A204.1 (cell line): ENCODE results near the gene ADAM12.

ENCODE experiments used
- FAIRE-seq: peaks from 2 replicates; lab custom pipeline; 2012; peaks lifted over from hg19 to GRCh38; lab: Jason Lieb, UNC

Gene ADAM12

DNA sequence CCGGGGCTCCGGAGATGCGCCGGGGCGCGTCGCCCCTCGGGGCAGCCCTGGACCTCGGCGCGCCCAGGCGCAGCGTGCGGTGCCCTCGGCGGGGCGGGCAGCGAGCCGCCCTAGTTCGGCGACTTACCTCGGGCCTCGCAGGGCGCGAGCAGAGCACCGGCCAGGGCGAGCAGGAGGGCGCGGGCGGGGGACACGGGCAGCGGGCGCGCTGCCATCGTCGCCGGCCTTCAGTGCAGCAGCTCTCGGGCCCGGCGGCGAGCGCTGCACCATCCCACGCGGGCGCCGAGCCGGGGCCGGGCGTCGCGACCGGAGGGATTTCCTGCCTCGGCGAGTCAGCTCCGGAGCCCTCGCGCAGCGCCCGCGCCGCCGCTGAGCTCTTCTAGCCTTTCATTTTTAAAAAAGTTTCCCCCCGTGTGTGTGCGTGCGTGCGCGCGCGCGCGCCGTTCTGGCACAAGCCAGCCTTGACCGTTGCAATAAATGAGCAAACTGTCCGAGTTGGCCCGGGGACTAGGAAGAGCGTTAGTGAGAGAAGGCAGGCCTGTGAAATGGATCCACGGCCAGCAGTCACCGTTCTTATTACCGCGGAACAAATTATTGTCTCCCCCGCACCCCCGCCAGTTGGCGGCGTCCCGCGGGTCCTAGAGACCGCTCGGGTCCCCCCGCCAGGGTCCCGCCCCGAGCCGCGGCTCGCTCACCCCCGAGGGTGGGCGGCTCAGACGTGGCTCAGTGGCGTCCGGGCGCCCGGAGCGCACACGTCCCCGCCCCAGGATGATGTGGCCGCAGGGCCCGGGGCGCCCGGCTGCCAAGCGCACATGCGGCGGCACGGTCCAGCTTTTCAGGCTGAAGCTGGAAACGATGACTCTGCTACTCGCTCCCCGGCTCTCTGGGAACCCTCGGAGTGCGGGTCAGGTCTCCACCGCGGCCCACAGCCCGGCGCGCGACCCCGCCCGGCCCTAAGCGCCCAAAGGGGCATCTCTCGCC is at the start of gene ADAM12:
TSS of gene ADAM12 (minus strand) at position 547 of the 981 bp plus-strand sequence. CDS start at position 215, 332 bp downstream.
- no peak for FAIRE-seq

- no peak for FAIRE-seq
These were observed 49.5 kb upstream of the ADAM12 start for GRCh38 chr10:126437635-126438406.

GRCh38 chr10:126434235-126434634 is 46.0 kb upstream of the ADAM12 start:
- no peak for FAIRE-seq

- no peak for FAIRE-seq
These were observed 45.1 kb upstream of the ADAM12 start for GRCh38 chr10:126433351-126433750.

DNA sequence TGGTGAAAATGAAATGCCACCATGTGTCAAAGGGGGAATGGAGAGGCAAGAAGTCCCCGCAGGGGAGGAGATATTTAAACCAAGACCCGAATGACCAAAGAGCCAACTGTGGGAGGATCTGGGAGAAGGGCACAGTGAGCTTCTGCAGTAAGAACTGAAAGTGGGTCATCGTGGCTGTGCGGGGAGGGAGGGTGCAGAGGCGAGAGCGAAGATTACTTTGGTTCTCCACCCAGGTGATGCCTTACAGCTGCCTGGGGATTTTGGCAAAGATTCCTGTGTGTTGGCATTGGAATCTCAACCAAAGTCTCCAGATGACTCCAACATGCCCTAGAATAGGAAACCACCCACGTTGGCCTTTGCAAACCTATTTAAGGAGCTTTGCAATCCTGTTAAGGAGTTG is 44.2 kb upstream of the ADAM12 start:
- FAIRE-seq: no peak

GRCh38 chr10:126431816-126432215 is 43.5 kb upstream of the ADAM12 start:
- FAIRE-seq: no peak

GRCh38 chr10:126430512-126430911 is 42.2 kb upstream of the ADAM12 start:
- FAIRE-seq: no peak

- FAIRE-seq: no peak
These were observed 41.0 kb upstream of the ADAM12 start for GRCh38 chr10:126429275-126429674.

- FAIRE-seq: no peak
These were observed 37.3 kb upstream of the ADAM12 start for GRCh38 chr10:126425489-126426065.

DNA sequence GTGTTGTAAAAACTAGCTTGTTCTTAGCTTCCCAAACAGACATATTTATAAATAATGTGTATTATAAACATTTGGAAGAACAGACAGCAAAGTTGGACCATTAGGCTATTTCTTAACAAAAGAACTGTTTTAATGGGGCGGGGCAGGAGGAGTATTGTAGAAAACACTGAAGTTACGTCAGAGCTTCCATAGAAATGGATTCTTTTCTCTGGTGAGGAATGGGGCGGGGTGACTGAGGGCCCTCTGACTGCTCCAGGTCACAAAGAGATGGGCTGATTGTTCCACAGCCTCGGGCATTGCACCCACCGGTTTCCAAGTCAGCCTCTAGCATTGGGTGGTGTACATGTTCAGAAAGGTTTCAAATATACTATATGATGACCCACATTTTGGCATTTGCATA is 36.8 kb upstream of the ADAM12 start:
- FAIRE-seq: no peak

GRCh38 chr10:126423732-126424491 is 35.6 kb upstream of the ADAM12 start:
- FAIRE-seq: no peak

GRCh38 chr10:126422567-126422966 is 34.3 kb upstream of the ADAM12 start:
- FAIRE-seq: no peak

- FAIRE-seq: no peak
These were observed 33.5 kb upstream of the ADAM12 start for GRCh38 chr10:126421756-126422256.

GRCh38 chr10:126420567-126421300 is 32.5 kb upstream of the ADAM12 start:
- FAIRE-seq: no peak

- no peak for FAIRE-seq
These were observed 29.0 kb upstream of the ADAM12 start for GRCh38 chr10:126417220-126417825.

- FAIRE-seq: no peak
These were observed 21.5 kb upstream of the ADAM12 start for GRCh38 chr10:126409821-126410220.

DNA sequence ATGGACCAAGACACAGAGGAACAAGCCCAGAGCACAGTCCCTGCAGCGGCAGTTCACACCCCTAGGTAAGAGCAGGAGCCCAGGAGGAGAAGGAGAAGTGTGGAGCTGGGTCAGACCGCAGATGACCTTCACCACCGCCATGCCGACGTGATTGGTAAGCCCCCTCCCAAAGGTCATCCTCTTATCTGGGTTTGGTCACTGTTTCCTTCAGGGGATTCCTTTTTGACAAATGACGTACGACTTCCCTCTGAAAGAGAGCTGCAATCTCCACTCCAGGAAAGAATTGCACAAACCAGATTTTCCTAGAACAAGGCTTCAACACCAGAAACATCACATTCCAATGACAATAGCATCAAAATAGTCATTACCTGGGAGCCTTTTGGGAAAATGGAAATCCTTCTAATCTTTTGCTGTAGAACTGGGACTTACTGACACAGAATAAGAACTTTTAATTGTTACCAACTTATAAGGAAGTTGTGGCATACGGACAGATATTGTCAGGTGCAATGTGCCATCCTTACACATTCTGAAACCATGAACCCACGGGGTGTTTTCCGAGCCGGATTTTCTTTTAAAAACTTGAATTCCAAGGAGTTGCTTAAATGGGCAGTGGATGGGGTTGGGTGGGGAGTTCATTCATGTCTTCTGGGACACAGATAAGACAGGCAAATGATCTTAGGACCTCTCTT is 20.8 kb upstream of the ADAM12 start:
- FAIRE-seq: no peak

GRCh38 chr10:126407831-126408230 is 19.6 kb upstream of the ADAM12 start:
- FAIRE-seq: no peak

- FAIRE-seq: no peak
These were observed 17.0 kb upstream of the ADAM12 start for GRCh38 chr10:126405239-126405775.
